ELR (cell line): Measurements from ENCODE around the gene LPXN.

Experiments
- DNase-seq: peaks from one replicate; pipeline ENCODE4 v3.0.0-alpha.2; 2015; ENCODE audit warnings: low read depth

LPXN gene

GRCh38 chr11:58524232-58525036 lies 51.2 kb downstream of the LPXN start:
- peak; percentile 85 for DNase-seq

- DNase-seq: peak; percentile 77
Observed at GRCh38 chr11:58513747-58514367, 61.8 kb downstream of the LPXN start.

GRCh38 chr11:58511636-58512035 lies 64.0 kb downstream of the LPXN start:
- no peak for DNase-seq

DNA sequence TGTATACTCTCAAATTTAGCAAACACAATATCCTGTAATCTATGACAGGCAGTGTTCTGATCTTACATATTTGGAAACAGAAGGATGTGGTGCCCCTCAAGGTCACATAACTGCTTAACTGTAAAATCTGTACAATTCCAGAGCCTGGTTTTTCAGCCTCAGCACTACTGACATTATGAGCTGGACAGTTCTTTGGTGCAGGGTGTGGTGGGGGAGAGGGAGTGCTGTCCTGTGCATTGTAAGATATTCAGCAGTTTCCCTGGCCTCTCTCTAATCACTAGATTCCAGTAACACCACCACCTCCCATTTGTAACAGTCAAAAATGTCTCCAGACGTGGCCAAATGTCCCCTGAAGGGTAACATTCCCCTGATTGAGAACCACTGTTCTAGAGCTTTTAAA lies 65.9 kb downstream of the LPXN start:
- DNase-seq: no peak

DNA sequence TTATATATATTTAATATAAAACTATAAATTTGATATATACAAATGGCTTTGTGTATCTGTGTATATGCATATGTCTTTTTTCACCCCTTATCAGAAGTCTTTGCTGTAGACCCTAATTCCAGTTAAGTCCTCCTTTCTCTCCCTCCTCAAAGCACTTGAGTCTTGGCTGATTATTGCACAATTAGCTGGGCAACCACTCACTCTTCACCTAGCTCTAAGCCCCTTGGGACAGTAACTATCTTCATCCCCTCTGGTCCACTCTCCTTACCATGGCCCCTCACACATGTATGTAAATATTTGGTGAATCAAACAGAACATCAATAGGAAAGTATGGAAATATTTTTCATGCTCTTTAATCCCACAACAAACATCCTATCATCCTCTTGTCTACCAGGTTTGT lies 66.8 kb downstream of the LPXN start:
- no peak for DNase-seq

DNA sequence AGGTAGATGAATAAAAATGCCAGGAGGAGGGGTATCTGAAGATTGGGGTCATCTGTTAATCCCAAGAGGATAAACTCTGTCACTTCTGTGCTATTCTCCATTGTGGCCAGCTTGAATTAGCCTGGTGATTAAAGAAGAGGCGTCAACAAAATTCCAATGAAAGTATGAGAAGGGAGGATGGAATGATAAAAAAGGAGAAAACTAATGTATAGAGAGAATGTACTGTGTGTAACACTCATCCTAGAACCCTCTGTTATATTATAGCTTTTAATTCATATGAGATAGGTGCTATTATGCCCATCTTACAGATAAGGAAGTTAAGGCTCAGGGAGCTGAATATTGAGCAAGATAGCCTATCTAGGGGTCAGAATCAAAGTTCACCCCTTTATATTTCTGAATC lies 67.7 kb downstream of the LPXN start, which contains the start of gene OR5B21:
Gene OR5B21 (minus strand): TSS at position 101 of the 400 bp plus-strand sequence. CDS start 0 bp downstream, at position 101.
- DNase-seq: no peak

GRCh38 chr11:58507355-58507754 lies 68.3 kb downstream of the LPXN start:
- DNase-seq: no peak

DNA sequence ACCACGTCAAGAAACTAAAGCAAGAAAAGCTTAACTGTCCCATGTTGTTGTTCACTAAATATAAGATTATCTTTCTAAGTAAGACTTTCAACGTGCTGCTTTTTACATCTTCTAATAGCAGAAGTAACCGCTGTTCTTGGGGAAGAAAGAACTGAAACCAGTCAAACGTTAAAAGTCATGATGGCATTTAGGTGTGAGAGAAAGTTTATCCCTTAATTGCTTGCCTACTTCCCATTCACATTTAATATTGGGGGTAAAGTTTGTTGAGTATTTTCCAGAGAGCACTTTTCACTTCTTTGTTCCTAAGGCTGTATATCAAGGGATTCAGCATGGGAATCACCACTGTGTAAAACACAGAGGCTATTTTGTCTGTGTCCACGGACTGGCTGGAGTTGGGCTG lies 68.7 kb downstream of the LPXN start:
- DNase-seq: no peak

GRCh38 chr11:58505849-58506248 lies 69.8 kb downstream of the LPXN start:
- no peak for DNase-seq

DNA sequence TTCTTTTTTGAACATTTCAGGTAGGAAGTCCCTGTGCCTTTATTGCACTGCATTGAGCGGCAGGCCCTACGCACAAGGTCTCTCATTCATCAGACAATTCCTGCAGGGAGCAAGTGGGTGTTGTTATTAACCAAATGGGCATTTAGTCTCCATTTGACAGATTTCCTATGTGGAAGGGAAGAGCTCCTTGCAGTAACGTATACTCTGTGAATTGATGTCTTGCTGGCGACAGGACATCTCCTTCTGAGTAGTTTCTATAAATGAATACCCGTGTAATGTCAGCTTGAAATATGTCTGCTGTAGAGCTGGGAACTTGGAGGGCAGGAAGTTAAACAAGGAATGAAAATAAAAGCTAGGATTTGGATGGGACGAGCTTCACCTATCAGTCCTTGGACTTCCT lies 71.4 kb downstream of the LPXN start:
- no peak for DNase-seq

- DNase-seq: peak; percentile 45
Observed at GRCh38 chr11:58503361-58503856, 72.2 kb downstream of the LPXN start.

GRCh38 chr11:58502004-58502403 lies 73.7 kb downstream of the LPXN start:
- no peak for DNase-seq

GRCh38 chr11:58498464-58498863 lies 77.2 kb downstream of the LPXN start:
- no peak for DNase-seq

- no peak for DNase-seq
Observed at GRCh38 chr11:58497951-58498350, 77.7 kb downstream of the LPXN start.

DNA sequence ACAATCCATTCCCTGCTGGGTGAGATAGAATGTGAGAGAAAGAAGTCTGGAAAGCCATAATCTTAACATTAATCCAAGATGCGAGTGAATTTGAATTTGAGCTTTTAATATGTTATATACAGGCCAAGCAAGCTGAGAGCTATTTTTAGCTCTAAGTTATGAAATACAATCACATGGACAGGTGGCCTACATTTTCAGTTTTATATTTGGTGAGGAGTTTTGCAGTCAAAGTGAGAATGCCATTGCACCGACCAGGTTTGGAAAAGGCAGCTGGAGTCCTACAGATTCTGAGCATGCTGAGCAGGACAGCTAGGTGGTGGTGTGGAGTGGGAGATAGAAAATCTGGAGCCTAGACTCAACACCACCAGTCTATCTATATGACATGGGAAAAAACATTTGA lies 79.8 kb downstream of the LPXN start:
- DNase-seq: no peak

DNA sequence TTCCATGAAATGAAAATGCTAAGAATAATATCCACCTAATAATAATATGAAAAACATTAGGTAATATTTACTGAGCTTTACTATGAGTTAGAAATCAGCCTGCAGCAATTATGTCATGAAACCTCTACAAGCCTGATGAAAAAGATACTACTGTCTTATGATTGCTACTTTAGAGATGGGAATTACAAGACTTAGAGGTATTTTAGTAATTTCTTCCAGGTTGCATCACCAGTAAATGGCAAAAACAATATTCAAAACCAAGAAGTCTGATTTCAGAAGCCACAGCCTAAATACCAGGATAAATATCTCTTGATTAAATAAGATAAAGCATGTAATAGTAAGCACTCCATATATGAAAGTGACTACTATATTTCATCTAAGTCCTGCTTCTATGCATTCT lies 81.6 kb downstream of the LPXN start:
- no peak for DNase-seq

GRCh38 chr11:58493676-58494075 lies 82.0 kb downstream of the LPXN start:
- peak; percentile 40 for DNase-seq

- DNase-seq: no peak
Observed at GRCh38 chr11:58490827-58491226, 84.8 kb downstream of the LPXN start.

DNA sequence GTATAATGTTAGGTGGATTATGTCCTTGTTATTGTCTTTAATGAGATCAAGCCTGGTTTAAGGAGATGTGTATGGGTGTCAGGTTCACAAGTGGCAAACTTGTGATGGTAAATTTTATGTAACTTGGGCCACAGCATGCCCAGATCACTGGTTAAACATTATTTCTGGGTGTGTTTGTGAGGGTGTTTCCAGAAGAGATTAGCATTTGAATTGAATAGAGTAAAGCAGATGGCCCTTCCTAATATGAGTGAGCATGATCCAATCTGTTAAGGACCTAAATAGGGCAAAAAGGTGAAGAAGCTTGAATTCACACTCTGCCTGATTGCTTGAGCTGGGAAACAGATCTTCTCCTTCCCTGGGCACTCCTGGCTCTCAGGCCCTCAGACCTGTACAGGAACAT lies 88.5 kb downstream of the LPXN start:
- DNase-seq: no peak

- no peak for DNase-seq
Observed at GRCh38 chr11:58485961-58486360, 89.7 kb downstream of the LPXN start.
